Activated naive CD4-positive, alpha-beta T cell treated with anti-CD3 and anti-CD28 coated beads, Interleukin-2, amount 50 U/mL, for 16 hours (primary cell): ENCODE results near the gene MLH1.

ENCODE experiments used
- DNase-seq: peaks from one replicate; pipeline ENCODE4 v3.0.0-alpha.2; 2020

Gene MLH1

GRCh38 chr3:36988356-36988755, 5.0 kb upstream of the MLH1 start:
- DNase-seq = no peak

GRCh38 chr3:36989005-36989404, 4.3 kb upstream of the MLH1 start:
- no peak for DNase-seq

GRCh38 chr3:36989568-36989967, 3.8 kb upstream of the MLH1 start:
- no peak for DNase-seq

- DNase-seq = no peak
These were observed 2.2 kb upstream of the MLH1 start for GRCh38 chr3:36991147-36991546.

DNA sequence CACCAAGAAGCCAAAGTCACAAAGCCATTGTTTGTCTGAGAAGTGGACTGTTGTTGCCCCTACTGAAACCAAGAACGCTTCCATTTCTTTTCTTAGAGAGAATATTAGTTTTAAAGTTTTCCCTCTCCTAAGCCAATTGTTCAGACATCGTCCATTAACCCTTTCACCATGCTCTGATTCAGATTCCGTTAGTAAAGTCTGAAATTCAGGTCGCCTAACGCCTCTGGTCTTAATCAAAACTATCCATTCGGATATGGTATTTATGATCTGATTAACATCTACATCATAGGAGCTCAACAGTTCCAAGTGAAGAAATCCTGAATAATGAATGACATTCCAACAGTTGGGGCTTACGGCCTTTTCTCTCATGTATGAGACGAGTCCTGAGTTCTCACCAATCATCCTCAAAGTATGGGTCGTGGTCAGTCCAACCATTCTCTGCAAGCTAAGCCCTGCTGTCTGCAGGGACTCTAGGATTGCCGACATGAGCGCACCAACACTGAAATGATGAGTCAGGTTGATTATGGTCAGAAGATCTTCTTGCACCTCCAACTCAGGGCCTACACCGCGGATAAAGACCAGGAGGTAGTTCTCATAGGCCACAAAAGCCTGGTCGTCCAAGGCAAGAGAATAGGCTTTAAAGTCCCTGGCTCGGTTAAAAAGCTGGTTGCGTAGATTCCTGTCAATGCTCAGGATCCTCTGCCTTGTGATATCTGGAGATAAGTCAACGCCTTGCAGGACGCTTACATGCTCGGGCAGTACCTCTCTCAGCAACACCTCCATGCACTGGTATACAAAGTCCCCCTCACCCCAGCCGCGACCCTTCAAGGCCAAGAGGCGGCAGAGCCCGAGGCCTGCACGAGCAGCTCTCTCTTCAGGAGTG, 1.2 kb upstream of the MLH1 start:
- DNase-seq = no peak

DNA sequence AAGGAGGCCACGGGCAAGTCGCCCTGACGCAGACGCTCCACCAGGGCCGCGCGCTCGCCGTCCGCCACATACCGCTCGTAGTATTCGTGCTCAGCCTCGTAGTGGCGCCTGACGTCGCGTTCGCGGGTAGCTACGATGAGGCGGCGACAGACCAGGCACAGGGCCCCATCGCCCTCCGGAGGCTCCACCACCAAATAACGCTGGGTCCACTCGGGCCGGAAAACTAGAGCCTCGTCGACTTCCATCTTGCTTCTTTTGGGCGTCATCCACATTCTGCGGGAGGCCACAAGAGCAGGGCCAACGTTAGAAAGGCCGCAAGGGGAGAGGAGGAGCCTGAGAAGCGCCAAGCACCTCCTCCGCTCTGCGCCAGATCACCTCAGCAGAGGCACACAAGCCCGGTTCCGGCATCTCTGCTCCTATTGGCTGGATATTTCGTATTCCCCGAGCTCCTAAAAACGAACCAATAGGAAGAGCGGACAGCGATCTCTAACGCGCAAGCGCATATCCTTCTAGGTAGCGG, 452 bp upstream of the MLH1 start, which contains the start of gene EPM2AIP1:
EPM2AIP1 (minus strand) TSS at position 326 of the 520 bp plus-strand sequence; CDS start at position 272, 54 bp downstream.
- no peak for DNase-seq

DNA sequence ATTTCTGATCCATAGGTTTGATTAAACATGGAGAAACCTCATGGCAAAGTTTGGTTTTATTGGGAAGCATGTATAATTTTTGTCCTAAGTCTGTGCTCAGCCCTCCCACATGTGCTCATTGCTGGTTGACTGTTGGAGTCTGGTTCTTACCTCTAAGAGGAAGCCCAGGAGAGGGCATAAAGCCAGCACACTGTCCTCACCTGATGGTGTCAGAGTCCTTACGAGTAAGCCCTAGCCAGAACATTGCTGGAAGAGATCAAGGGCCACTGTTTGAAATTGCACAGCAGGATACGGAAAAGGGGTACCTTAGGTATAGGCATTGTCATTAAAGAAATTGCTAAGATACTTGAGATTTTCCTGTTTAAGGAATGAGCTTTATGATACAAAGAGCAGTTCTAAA, 21.3 kb downstream of the MLH1 start:
- DNase-seq = no peak

DNA sequence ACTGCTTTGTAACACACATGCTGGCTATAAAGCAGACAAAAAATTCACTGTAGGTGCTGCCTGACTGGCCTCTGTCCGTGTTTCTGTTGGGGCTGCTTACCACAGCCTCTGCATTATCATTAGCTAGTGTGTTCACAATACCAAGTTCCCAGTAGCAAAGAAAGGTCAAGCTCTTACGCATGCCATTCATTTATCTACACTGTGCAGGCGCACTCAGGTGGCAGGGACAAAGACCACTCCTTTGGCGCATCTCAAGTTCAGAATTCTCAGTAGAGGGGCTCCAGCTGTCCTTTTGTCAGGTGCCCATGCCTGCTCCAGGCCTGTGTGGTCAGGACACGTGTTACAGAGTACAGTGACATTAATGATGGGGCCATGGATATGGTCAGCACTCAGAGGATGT, 22.3 kb downstream of the MLH1 start:
- DNase-seq = no peak

GRCh38 chr3:37016903-37017302, 23.6 kb downstream of the MLH1 start:
- DNase-seq = no peak

- no peak for DNase-seq
These were observed 24.4 kb downstream of the MLH1 start for GRCh38 chr3:37017683-37018082.

DNA sequence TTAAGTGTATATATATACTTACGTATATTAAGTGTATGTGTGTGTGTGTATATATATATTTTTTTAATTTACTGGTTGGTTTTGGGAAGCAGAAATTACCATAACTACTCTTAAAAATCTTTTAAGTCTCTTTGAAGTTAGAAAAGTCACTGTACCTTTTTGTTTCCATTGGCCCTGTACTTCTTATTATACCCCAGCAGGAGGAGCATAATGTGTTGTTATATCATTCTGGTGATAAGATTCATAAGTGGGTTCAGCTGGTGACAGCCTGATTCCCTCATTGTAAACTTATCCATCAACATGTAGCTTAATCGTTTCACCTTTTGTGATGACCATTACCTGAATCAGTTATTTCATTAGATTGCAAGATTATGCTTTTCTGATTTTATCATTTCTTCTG, 30.8 kb downstream of the MLH1 start:
- no peak for DNase-seq

GRCh38 chr3:37024820-37025405, 31.6 kb downstream of the MLH1 start:
- DNase-seq = no peak

- DNase-seq = no peak
These were observed 32.4 kb downstream of the MLH1 start for GRCh38 chr3:37025561-37026335.

GRCh38 chr3:37026851-37027250, 33.5 kb downstream of the MLH1 start:
- DNase-seq = no peak

- DNase-seq = no peak
These were observed 35.0 kb downstream of the MLH1 start for GRCh38 chr3:37028329-37028728.

- DNase-seq = no peak
These were observed 35.8 kb downstream of the MLH1 start for GRCh38 chr3:37029111-37029510.

- no peak for DNase-seq
These were observed 36.3 kb downstream of the MLH1 start for GRCh38 chr3:37029516-37030163.

- no peak for DNase-seq
These were observed 37.3 kb downstream of the MLH1 start for GRCh38 chr3:37030588-37030987.

GRCh38 chr3:37031096-37031682, 37.9 kb downstream of the MLH1 start:
- no peak for DNase-seq

- DNase-seq = no peak
These were observed 39.6 kb downstream of the MLH1 start for GRCh38 chr3:37032961-37033360.

DNA sequence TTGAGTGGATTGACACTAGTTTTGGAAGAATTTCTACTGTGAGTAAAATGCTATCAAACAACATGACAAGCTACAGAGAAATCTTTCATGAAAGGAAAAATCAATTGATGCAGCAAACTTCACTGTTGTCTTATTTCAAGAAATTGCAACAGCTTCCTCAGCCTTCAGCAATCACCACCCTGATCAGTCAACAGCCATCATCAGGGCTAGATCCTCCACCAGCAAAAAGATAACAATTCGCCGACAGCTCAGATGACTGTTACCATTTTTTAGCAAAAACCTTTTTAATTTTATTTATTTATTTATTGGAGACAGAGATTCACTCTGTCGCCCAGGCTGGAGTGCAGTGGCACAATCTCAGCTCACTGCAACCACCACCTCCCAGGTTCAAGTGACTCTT, 44.0 kb downstream of the MLH1 start:
- no peak for DNase-seq

DNA sequence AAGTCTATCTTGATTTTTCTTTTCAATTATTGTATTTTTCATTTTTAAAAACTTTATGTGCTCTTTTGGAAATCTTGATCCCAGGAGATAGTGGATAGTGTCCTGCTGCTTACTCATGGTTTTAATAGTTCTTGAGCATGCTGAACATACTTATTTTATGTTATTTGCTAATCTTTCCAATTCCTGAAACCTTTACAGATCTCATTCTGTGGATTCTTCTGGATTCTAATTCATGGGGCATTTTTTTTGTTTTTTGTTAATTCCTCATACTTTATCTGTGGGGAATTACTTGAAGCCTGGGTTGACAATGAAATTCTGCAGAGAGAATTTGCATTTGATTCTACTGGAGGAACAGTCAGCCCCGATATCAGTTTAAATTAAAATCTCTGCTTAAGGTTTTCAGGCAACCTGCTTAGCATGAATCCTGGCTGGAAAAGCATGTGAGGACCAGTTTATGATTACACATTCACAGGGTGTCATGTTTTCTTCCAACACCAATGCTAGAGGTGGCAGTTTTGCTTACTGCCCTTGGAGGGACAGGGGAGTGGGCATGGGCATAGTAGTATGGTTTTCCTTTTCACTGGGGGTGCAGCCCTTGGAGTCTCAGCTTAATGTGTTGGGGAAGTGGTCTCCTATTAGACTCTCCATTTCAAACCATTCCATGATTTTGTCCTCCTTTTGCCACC, 46.0 kb downstream of the MLH1 start:
- no peak for DNase-seq
